Measurements from ENCODE around the gene GPATCH2L.

- TF ChIP-seq CTCF (IDR thresholded peaks at IDR 0.05), result no peak
- TF ChIP-seq POLR2A (IDR thresholded peaks at IDR 0.05), result no peak
- no peak for TF ChIP-seq POLR2AphosphoS5 (IDR thresholded peaks at IDR 0.05)
- no peak for TF ChIP-seq EP300 (IDR thresholded peaks at IDR 0.05)
These were observed 56.6 kb downstream of the GPATCH2L start for GRCh38 chr14:76208340-76208739.
